Gastrocnemius medialis (tissue), 4 donors: ENCODE measurements around the gene PRKAR2B.

ENCODE experiments used
- CTCF ChIP-seq, 5 experiments: fragments of 450-650 bp in 3 of 5; fragments of 200-600 bp in 2 of 5; sonication (generic) in 2 of 5; IDR thresholded peaks in 4 of 5; conservative IDR thresholded peaks in 1 of 5; 1 replicate in 4 of 5; 2 replicates in 1 of 5; pipeline ENCODE4 v1.5.1; 2016 to 2019; ENCODE audit warnings: antibody characterized with exemption in 5 of 5, mild to moderate bottlenecking in 3 of 5, moderate library complexity in 3 of 5
- POLR2A ChIP-seq, 2 donors: fragments of 450-650 bp; IDR thresholded peaks; one replicate each; pipeline ENCODE4 v1.6.1; 2017; ENCODE audit warnings: antibody characterized with exemption in 2 of 2, mild to moderate bottlenecking in 2 of 2, moderate library complexity in 2 of 2

DNA sequence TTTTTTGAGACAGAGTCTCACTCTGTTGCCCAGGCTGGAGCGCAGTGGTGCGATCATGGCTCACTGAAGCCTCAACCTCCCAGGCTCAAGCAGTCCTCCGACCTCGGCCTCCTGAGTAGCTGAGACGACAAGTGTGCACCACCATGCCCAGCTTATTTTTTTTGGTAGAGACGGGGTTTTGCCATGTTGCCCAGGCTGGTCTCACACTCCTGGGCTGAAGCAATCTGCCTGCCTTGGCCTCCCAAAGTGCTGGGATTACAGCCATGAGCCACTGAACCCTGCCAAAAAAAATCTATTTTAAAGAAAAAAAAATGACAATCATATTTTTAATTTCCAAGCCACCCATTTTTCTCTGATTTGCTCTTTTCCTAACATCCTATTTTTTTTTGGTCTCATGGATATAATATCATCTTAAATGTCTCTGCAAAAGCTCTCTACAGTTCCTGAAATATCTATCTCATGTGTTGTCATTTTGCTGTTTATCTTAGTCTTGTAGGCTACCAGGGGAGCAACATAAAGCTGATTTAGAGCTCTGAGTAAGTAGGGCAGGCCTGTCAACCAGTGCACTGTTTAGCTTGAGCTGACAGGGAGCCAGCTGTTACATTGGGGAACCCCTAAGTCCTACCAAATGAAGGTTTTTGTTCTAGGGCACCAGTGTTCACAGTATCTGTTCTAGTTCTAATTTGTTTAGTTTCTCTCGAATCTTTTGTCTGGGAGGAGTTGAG lies 94.4 kb downstream of the PRKAR2B start:
- TF ChIP-seq CTCF (IDR thresholded peaks at IDR 0.05 in 4 of 5, conservative IDR thresholded peaks at IDR 0.05 in 1 of 5), result no peak
- TF ChIP-seq POLR2A (IDR thresholded peaks at IDR 0.05), result no peak
